ENCODE data around the gene CHRM1. TPM values are rescaled to one million over a fixed set of nuclear protein-coding genes. Genes with fewer than 3 reads are reported as not detected.
A peak's percentile ranks its signal among the peaks of the same experiment; 100 is the strongest.

Gene CHRM1
- total RNA-seq, 1 donor from 2014 or later = 6.8 TPM

GRCh38 chr11:62930157-62930556 lies 9.0 kb upstream of the CHRM1 start:
- no peak for ATAC-seq

GRCh38 chr11:62928011-62928410 lies 6.8 kb upstream of the CHRM1 start:
- H3K9me3 ChIP-seq = no peaks in the 10 kb centered on the region
- no peak for ATAC-seq
- no peak overlapping the region for H3K4me3 ChIP-seq
- H3K36me3 ChIP-seq = no peaks in the 10 kb centered on the region
- DNase-seq = no peak
- H3K27ac ChIP-seq = no peak overlapping the region
- intact Hi-C loops (cut with DNase I) = no loop called here
- peaks cover 26% of the 10 kb centered on the region for H3K4me1 ChIP-seq
- TF ChIP-seq, protein P1, sequence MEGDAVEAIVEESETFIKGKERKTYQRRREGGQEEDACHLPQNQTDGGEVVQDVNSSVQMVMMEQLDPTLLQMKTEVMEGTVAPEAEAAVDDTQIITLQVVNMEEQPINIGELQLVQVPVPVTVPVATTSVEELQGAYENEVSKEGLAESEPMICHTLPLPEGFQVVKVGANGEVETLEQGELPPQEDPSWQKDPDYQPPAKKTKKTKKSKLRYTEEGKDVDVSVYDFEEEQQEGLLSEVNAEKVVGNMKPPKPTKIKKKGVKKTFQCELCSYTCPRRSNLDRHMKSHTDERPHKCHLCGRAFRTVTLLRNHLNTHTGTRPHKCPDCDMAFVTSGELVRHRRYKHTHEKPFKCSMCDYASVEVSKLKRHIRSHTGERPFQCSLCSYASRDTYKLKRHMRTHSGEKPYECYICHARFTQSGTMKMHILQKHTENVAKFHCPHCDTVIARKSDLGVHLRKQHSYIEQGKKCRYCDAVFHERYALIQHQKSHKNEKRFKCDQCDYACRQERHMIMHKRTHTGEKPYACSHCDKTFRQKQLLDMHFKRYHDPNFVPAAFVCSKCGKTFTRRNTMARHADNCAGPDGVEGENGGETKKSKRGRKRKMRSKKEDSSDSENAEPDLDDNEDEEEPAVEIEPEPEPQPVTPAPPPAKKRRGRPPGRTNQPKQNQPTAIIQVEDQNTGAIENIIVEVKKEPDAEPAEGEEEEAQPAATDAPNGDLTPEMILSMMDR (IDR thresholded peaks at IDR 0.05) = no peak
- H3K27me3 ChIP-seq (ENCODE audit: low read depth) = peaks cover 57% of the 10 kb centered on the region

More at GRCh38 chr11:62930157-62930556, 9.0 kb upstream of the CHRM1 start:
- H3K27me3 ChIP-seq (ENCODE audit: low read depth) = peaks cover 36% of the 10 kb centered on the region
- TF ChIP-seq, protein P1 (IDR thresholded peaks at IDR 0.05) = no peak
- H3K36me3 ChIP-seq = no peaks in the 10 kb centered on the region
- no peak for DNase-seq
- intact Hi-C loops (cut with DNase I) = no loop called here
- H3K27ac ChIP-seq = no peak overlapping the region
- no peaks in the 10 kb centered on the region for H3K9me3 ChIP-seq
- H3K4me3 ChIP-seq = no peak overlapping the region
- H3K4me1 ChIP-seq = peaks cover 18% of the 10 kb centered on the region

DNA sequence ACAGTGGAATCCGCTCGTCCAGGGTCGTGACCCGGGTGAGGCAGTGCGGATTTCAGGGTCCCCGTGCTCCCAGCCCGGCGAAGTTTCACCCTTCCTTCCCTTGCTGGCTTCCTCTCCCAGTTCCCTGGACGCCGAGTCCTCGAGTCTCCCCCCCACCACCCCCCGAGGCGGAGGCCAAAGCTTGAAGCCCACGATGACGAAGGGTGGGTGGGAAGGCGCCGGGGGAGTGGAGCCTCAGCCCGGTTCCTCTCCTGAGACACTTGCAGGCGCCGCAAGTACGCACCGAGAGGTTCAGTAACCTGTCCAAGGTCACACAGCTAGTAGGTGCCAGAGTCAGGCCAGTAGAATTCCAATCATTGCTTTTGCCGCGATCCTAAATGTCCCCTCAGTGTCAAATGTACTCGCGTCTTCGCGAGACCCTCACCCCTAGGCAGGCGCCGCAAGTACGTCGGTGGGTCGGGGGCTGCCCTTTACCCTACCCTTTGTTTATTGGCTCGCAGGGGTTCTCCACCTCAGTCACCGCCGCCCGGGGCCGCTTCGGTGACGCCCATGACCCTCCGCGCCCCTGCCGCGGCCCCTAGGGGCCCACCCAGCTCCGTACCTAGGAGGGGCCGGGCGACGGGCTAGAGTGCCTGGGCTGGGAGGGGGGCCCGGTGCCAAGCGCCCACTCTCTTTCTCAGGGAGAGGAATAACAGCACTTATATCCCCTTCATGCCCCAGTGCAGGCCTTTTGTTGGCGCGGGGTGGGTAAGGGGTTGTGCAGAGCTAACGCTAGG lies 5.7 kb upstream of the CHRM1 start:
- H3K27ac ChIP-seq = no peak overlapping the region
- no peak overlapping the region for H3K4me3 ChIP-seq
- no peaks in the 10 kb centered on the region for H3K9me3 ChIP-seq
- TF ChIP-seq, protein P1 (IDR thresholded peaks at IDR 0.05) = no peak
- intact Hi-C loops (cut with DNase I) = no loop called here
- no peak for DNase-seq
- H3K4me1 ChIP-seq = peaks cover 26% of the 10 kb centered on the region
- peaks cover 68% of the 10 kb centered on the region for H3K27me3 ChIP-seq (ENCODE audit: low read depth)
- H3K36me3 ChIP-seq = no peaks in the 10 kb centered on the region
- no peak for ATAC-seq

DNA sequence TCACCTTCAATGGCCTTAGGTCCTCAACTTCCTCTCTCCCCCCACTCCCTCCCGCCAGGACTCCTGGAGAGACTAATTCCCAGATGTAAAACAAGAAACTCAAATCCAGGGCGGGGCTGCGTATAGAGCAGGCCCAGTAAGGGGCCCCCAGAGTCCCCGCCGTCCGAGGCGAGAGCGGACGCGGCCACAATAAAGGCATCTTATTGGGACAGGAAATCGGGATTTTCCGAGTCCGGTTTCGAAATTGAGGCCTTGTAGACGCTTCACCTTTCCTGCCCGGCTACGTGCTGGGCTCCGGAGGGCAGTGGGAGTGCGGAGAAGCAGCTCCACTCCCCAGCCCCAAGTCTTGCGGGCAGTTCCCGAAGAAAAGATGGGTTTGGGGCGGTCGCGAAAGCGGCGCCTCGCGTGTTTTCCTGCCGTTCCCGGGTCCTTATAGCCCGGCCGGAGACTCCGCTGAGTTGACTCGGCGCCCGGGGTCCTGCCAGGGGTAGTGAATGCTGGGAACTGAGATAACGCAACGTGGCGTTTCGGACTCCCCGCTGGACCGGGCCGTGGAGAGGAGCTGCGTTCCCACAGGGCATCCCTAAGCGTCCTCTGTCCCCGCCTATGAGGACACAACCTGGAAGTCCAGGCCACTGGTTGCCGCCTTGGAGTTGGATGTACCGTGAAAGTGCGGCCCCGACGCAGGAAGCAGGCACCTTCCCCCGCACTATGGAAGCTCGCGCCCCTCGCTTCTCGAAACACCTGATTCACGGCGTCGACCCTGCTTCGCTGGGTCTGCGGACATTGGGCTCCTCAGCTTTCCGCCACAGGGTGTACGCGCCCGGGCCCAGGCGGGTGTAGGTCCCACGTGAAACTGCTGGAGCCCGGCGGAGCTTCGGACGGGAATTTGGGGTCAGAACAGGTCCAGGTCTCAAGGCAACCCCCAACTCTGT lies 4.8 kb upstream of the CHRM1 start:
- DNase-seq (no peak), ATAC-seq (peak in 1 of 2 donors; percentile 31)
- Histone ChIP-seq H3K27ac (no peak overlapping the region), H3K36me3 (no peaks in the 10 kb centered on the region), H3K4me3 (peak overlapping the region; percentile 33), H3K27me3 (ENCODE audit: low read depth) (peaks cover 72% of the 10 kb centered on the region), H3K9me3 (no peaks in the 10 kb centered on the region), H3K4me1 (peaks cover 26% of the 10 kb centered on the region)
- intact Hi-C loops (cut with DNase I) = no loop called here
- TF ChIP-seq, protein P1 (IDR thresholded peaks at IDR 0.05) = no peak

DNA sequence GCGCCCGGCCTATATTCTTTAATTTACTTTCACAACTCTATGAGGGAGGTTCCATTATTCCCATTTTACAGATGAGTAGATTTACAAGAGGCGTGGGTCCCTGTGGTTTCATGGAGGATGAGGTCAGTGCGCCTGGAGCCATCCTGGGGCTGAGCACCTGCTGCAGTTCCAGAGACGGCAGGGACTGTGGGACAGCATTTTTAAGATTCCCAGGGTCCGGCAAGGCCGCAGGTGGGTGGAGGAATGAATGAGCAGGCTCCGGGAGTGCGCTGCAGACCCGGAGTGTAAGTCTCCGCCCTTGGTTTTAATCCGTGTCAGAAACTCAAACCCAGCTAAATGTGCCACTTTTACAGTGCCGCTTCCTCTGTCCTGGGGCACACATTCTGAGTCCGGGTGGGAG lies 4.1 kb upstream of the CHRM1 start:
- intact Hi-C loops (cut with DNase I) = no loop called here
- H3K27me3 ChIP-seq (ENCODE audit: low read depth) = peaks cover 76% of the 10 kb centered on the region

More for the DNA sequence above, 4.1 kb upstream of the CHRM1 start:
- Histone ChIP-seq H3K36me3 (no peaks in the 10 kb centered on the region), H3K27ac (no peak overlapping the region), H3K4me3 (peak overlapping the region; percentile 33), H3K9me3 (no peaks in the 10 kb centered on the region), H3K4me1 (peaks cover 26% of the 10 kb centered on the region)
- DNase-seq (no peak), ATAC-seq (no peak)
- TF ChIP-seq, protein P1 (IDR thresholded peaks at IDR 0.05) = no peak
